HK-2 (cell line): Measurements from ENCODE around the gene NAPB.

Experiments
- DNase-seq: peaks from one replicate; pipeline ENCODE4 v3.0.0-alpha.2; 2018; ENCODE audit not compliant: unreplicated experiment

NAPB gene

DNA sequence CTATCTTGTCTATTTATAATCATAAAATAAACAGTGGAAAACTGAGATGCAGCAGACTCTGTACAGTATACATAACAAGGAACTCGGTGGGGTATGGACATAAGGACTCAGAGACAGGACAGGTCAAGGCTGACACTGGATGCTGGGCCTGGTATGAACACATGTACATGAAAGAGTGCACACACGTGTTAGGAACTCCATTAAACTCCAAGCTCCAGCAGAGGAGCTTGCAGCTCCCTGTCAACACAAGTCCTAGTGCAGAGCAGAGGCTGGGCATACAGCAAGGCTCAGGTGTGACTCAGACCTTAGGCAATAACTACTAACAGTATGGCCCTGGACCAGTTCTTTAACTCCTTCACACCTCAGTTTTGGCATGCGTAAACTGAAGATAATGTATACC, 17.1 kb downstream of the NAPB start:
- DNase-seq = no peak

DNA sequence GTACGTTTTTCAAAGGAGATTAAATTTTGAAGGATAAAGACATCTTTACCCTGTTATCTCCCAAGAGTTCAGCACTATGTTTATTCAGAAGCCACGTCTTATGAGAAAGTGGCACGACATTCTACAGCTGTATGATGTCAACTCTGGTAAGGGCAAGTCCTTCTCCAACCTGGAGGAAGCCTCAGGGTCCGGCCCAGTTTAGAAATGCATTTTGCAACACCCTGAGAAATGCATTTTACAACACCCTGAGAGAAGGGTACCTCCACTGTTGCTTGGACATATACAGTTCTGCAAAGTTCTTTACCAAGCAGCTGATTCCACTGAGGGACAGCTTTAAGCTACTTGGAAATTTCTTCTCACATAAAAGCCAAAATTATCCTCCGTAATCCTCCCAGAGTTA, 17.5 kb downstream of the NAPB start:
- DNase-seq = no peak

DNA sequence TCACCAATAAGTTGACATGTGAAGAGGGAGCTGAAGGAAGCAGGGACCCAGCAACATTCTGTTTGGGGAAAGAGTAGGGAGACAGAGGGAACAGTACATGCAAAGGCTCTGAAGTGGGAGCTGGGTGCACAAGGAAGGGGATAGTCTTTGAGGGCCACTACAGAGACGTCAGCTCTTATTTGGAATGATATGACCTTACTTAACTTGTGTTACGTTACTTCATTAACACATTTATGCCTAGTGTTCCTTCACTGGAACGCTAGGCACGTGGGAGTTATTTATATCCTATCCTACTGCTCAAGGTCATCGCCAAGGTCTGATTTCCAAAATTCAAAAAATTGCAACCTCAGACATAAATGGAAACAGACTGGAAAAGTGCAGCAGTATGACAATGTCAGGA, 20.2 kb downstream of the NAPB start:
- DNase-seq = no peak

DNA sequence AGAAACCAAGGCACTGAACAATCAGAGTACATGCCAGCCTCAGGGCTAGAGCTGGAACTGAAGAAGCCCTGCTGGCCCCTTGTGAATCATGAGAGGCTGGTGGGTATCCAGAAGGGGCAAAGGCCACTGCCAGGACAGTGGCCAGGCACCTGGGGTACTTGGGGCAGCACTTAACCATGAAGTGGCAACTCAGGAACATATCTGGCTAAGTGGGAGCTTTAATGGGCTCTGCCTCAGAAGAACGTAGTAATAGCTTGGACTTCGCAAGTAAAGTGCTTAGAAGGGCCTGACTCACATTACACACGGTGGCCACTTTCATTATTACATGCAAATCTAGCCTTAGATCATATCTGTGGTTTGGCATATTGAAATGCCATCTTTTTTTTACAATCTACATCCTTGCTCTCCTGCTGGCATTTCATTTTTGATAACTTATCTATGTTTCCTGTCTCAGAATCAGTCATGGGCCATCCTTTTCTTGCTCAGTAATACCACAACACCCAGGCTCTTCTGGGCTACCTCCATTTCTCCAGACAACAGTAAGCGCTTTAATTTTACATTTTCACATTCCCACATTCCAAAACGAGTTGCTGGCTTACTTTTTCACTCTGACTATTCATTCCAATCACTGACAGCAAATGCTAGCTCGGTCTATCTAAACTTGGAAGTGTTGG, 21.6 kb downstream of the NAPB start:
- DNase-seq = no peak

DNA sequence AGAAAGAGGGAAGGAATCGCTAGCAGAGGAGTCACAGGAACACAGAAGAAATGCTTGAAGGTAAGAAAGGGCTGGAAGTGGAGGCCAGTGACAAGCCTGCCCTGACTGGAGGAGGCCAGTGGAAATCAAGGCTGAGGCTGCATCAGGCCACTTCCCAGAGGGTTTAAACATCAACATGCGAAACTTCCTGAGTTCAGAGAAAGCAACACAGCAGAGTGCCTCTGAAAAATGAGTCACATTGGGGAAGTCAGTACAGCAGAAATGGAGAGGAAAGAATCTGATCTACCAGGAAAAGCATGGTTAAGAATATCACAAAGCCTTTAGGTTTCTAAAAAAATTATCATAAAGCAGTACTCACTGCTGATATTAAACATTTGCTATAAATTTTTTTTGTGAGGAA, 23.3 kb downstream of the NAPB start:
- peak; percentile 26 for DNase-seq

DNA sequence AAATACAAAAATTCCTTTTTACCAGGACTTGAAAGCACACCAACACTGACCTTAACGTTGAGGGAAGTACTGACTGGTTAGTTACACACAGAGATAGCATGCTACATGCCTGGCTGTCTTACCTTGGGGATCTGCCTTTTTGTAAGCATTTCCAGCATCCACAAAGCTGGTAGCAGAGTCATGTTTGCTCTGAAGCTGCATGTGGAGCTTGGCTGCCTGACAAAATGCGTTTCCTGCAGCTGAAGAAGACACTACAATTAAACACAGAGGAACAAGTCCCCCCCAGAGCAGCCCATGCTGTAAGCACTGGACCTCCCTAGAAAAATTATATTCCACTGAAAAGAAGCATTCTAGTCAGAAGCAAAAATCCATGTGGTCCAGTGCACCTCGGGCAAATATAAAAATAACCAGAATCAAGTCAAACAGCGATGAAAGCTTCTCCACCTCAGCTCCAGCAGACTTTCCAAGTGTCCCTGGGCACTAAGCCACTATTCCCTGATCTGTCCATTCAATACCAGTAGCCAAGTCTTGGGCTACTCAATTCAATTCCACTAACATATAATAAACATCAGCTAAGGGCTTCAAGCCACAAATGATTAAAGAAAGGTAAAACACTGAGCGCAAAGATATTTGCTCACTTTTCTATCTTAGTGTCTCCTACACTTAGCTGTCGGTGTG, 24.2 kb downstream of the NAPB start:
- no peak for DNase-seq

DNA sequence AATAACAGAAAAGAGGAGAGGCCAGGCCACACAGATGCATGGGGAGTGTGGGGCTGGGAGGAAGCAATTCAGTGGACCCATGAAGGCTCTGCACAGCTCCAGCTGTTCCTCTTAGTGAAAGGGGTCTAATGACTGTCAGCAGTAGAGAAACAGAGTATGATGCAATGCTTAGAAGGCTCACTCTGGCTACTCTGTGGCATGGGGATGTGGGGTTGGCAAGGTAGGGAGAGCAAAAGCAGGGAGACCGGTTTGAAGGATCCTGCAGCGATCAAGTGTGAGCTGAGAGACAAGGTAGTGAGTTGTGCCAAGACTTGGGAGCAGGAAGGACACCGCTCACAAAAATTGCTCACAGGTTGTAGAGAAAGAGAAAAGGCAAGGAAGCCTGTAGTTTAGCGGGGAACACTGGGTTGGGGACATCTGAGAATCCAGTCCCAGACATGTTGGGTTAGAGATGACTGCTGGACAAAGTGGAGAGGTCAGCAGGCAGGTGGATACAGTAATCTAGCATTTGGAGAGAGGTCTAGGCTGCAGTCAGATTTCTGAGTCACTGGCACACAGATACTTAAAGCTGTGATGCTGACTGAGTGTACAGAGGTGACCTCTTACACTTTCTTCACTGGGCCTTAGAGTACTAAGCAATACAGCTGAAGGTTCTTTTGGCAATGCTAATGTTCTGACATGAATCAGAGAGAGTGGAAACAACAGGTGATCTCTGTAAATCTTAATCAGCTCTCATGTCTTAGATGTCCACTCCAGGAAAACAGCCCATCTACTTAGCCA, 27.1 kb downstream of the NAPB start:
- DNase-seq = no peak

DNA sequence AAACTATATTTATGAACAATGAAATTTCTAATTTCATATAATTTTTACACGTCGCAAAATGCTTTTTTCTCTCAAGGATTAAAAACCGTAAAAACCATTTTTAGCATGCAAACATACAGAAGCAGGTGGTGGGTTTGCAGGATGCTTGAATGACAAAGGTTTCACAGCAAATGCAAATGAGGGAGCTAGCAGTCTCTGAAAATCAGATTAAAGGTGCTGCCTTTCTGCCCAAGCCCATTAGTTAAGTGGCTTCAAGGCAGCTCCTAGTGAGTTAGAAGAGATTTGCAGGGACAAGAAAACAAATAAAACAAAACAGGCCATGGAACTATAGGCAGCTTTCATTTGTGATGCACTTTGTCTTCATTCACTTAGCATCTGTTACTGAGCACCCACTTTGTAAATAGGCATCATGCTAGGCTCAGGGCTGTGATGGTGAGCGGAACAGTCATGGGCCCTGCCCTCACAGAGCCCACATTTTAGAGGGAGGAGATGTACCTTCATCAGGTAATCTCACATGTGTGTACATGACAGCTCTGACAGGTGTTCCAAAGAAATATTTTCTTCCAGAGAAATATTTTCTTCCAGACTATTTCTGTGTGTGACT, 29.5 kb downstream of the NAPB start:
- DNase-seq = no peak

DNA sequence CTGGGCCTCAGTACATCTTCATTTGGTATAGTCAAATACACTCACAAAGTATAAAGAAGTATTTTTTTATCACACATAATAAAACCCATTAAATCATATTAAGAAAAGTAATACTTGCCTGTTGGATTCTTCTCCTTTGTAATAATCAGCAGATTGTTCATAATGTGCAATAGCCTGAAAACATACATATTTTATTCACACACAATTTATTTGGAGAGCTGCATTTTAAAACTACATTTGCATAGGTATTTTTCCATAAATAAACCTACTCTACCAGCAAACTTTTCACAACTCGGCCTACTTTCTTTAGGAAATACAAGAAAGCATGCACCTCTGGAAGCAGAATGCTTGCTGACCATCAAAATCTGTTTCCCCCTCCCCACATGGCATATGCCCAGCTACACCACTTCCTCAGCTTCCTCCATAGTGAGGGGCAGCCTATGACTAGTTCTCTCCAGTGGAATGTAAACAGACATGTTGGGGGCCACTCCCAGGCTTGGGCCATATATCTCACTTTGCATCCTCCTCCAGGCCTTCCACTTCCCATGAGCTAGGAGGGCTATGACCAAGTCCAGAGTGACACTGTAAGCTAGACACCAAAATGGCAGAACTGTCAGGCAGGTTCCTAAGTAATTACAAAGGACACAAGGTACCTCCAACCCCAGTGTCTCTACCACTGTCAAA, 31.1 kb downstream of the NAPB start:
- no peak for DNase-seq

DNA sequence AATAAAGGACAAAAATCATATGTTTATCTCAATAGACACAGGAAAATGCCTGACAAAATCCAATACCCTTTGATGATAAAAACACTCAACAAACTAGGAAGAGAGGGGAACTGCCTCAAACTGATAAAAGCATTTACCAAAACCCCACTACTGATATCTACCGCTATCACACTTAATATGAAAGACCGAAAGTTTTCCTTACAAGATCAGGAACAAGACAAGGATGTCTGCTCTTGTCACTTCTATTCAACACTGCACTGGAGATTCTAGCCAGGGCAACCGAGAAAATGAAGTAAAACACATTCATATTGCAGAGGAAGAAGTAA, 34.2 kb downstream of the NAPB start:
- DNase-seq = no peak

DNA sequence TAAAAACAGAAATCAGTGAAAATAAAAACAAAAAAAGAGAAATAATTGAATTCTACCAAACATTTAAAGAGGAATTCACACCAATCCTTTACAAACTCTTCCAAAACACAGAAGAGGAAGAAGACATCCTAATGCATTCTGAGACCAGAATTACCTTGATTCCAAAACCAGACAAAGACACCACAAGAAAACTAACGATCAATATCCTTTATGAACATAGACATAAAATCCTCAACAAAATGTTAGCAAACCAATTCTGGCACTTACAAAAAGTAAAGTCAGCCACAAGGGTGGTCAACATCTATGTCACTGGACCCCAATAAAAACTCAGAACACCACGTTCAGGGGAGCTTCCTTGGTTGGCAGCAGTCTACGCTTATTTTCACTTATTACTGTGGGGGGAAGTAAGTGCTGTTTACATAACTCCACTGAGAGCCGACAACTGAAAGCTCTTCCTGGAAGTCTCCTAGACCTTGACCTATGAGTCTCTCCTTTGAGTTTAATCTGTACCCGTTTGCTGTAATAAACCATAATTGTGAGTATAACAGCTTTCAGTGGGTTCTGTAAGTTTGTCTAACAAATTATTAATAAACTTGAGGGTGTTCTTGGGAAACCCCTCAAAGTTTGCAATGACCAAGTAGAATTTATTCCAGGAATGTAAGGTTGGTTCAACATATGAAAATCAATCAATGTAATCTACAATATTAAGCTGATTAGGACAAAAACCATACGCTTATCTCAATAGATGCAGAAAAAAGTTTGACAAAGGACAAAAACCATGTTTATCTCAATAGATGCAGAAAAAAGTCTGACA, 34.8 kb downstream of the NAPB start:
- DNase-seq = no peak

DNA sequence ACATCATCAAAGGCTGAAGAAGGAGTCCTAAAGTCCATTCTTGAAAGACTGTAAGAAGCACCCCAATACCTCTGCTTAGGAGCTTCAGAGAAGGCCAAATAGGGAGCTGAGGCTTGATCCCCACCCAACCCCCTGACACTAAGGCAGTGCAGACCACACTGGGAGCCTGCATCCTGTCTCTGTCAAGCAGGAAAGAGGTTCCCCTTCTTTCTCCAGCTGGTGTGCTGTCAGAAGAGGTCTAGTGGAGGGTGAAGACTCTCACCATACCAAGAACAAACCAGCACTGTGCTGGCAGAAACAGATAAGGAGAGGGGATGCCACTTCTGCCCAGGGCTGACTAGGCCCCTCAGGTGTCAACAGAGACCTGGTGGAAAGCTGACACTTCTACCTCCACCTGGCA, 39.4 kb downstream of the NAPB start:
- DNase-seq = no peak

DNA sequence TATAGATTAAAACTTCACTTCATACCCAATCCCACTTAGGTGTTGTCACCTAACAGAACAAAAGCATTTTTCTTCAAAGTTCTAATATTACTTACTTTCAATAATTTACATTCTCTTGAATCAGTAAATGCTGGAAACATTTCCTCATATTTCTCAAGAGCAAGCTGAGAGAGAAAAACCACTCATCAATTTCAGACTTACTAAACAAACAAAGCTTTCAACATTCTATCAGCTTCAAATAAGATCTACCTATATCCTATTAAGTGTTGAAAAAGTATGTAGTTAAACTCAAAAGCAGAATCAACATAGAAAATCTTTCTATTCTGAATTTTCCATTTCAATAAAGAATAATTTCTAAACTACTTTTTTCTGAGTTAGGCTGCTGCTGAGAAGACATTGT, 41.5 kb downstream of the NAPB start:
- no peak for DNase-seq

DNA sequence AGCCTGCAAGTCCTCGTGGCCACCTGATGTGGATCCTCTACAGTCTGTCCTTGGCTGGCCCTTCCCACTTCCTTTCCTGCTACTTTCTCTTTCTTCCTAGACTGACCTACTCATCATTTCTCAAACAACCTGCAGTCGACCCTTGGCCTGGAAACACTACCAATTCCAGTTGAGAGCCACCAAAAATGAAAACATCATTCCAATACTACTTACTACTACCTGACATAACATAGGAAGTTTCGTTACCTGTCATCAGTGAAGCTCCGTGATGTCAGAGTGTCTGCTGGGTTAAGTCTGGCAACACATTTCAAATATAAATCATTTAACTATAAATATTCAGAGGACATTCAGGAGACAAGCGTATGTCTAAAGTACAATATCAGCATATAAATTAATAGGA, 45.5 kb downstream of the NAPB start:
- no peak for DNase-seq

DNA sequence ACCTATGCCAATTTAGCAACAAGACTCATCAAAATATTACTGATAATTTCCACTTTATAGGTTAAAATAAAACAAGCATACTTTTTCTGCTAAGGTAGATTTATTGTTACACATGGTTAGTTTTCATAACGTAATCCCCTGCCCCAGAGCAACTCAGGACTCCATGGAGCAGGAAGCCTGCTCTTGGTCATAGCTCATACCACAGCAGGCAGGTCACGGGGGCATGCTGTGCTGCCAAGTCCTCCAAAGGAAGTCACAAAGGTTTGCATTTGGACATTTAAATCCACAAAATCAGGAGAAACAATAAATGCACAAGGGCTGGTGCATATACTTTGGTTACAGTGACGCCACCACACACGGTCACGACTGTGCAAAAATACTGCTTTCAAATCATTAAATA, 46.8 kb downstream of the NAPB start:
- no peak for DNase-seq

DNA sequence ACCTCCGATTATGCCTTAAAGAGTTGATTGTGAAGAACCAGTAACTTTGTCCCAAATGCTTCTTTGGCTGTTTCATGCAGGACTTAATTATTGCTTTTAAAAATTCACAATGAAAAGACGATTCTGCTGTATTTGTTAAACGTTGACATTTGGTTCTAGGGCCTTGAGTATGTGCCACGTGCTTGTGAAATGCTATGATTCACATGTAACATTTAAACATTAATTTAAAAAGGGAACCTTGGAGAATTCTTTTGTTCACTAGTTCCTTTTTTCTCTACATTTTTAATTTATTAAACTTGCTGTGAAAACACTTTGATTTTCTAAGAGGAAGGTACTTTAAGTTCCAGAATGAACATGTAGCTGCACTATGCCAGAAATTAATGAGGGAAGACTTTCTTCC, 49.8 kb downstream of the NAPB start:
- DNase-seq = no peak

DNA sequence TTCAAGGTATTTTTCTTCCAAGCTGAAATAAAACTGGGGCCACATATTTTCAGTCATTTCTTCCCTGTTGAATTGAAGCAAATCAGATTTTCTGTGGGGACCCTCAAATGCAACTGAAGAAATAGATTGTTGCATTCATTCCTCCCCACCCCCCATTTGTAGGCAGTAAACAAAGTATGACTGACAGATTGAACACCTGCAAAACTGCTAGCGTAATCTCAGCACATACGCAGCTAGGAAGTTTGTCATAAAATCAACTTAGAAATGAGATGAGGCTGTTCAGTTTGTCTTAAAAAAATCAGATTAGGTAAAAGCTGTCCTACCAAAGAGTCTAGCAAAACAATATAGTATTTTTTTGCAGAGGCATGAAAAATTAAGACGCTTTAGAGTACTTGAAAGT, 50.4 kb downstream of the NAPB start:
- DNase-seq = no peak

DNA sequence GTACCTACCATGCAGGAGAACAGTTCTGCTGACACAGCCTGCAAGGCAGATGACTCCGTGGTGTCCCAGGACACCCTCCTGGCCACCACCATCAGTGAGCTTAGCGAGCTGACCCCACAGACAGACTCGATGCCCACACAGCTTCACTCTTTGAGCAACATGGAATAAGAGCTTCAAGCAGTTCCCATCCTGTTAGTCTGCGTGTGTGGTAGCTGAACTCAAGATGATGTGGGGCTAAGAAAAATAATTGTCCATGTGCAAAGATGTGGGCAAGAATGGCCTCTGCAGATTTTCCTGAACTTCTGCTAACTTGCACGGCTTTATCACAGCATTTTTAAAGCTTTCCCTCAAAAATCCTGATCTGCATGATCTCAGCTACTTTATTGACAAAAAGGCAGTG, 51.0 kb downstream of the NAPB start:
- DNase-seq = no peak

DNA sequence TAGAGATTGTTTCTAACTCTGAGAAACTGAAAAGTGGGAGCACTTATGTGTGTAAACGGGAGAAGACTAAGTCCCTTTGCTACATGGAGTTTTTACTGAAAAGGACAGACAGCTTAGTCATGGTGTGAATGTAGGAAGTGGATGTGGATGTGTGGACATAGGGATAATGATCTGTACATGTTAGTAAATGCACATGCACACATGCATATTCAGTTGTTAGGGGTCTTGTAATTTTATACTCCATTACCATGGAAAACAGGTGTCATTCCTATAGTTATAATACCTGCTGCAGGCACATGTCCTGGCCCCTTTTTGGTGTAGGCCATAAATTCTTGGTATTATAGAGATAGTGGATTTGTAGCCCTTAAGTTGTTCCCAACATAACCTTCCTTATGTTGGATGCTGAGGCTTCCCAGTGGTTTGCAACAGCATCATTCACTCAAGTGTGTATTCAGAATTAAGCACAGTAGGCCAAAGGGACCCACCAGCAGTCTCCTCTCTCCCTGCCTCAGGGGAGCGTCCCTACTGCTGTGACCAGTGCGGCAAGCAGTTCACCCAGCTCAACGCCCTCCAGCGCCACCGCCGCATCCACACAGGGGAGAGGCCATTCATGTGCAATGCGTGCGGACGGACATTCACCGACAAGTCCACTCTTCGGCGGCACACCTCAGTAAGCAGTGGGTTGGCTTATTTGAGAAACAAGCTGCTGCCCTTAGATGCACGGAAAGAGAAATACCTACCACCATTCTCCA, 52.0 kb downstream of the NAPB start:
- DNase-seq = no peak

DNA sequence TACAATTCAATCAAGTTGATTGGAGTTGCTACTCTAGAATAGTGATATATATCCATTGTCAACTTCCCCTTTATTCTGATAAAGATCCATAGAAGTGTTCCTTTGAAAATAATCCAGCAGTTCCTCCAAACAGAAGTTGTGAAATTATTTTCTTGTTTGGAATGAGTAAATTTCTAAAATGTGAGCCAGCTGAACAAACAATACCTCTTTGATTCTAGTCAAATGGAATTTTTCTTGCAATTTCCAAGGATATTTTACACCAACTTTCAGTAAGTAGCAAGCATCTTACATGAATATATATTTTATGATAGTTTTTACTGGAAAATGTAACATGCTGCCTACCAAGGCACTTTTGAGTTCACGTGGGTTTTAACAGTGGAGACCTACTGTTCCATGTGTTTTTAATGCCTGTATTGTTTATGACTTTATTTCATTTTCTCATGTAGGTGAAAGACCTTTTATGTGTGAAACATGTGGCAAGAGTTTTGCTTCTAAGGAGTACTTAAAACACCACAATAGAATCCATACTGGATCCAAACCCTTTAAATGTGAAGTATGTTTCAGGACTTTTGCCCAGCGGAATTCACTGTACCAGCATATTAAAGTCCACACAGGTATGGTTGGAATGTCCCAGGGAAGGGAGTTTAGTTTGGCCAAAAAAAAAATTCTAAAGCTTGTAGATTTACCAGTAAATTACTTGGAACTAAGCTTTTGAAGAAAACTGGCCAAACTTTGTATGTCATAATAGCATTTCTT, 52.8 kb downstream of the NAPB start:
- no peak for DNase-seq
